KMS-11 (cell line): ENCODE data around the gene ERP27.

Experiments used
- H2AFZ ChIP-seq: fragments of 200-600 bp; sonication (generic); 2 replicates; pipeline ENCODE4 v1.6.1; 2016; ENCODE audit warnings: antibody characterized with exemption, mixed run types, low read depth
- H3K27ac ChIP-seq: fragments of 200-600 bp; sonication (generic); 2 replicates; pipeline ENCODE4 v1.6.1; 2016; ENCODE audit warnings: mild to moderate bottlenecking, mixed run types
- H3K27me3 ChIP-seq: fragments of 200-600 bp; sonication (generic); 2 replicates; pipeline ENCODE4 v1.6.1; 2017; ENCODE audit warnings: mild to moderate bottlenecking, low read depth, mixed run types, moderate library complexity; ENCODE audit not compliant: insufficient read depth
- H3K36me3 ChIP-seq: fragments of 200-600 bp; sonication (generic); 2 replicates; pipeline ENCODE4 v1.6.1; 2017; ENCODE audit warnings: mild to moderate bottlenecking, mixed run types; ENCODE audit not compliant: insufficient read depth
- H3K4me1 ChIP-seq: fragments of 200-600 bp; sonication (generic); 2 replicates; pipeline ENCODE4 v1.6.1; 2016; ENCODE audit warnings: mild to moderate bottlenecking, low read depth, mixed run types; ENCODE audit not compliant: poor library complexity, severe bottlenecking
- H3K4me2 ChIP-seq: fragments of 200-600 bp; sonication (generic); 2 replicates; pipeline ENCODE4 v1.7.0; 2016; ENCODE audit warnings: mild to moderate bottlenecking, mixed run types
- H3K4me3 ChIP-seq: fragments of 200-600 bp; sonication (generic); IDR thresholded peaks from 2 replicates; pipeline ENCODE4 v1.6.1; 2017; ENCODE audit warnings: low read depth, low read length, mixed read lengths; ENCODE audit not compliant: insufficient read depth
- H3K79me2 ChIP-seq: fragments of 200-600 bp; sonication (generic); 2 replicates; pipeline ENCODE4 v1.6.1; 2016; ENCODE audit warnings: low read depth, mixed run types; ENCODE audit not compliant: insufficient read depth
- H3K9ac ChIP-seq: fragments of 200-600 bp; sonication (generic); 2 replicates; pipeline ENCODE4 v1.6.1; 2016; ENCODE audit warnings: mild to moderate bottlenecking, mixed run types
- H4K20me1 ChIP-seq: fragments of 200-600 bp; sonication (generic); 2 replicates; pipeline ENCODE4 v1.6.1; 2016; ENCODE audit warnings: mild to moderate bottlenecking, mixed run types; ENCODE audit not compliant: insufficient read depth
- TF ChIP-seq, protein P1 (sequence below): fragments of 200-600 bp; sonication (generic); conservative IDR thresholded peaks from 2 replicates; pipeline ENCODE4 v1.6.1; 2017; ENCODE audit warnings: low read depth, mild to moderate bottlenecking, antibody characterized with exemption, low read length, moderate library complexity, mixed read lengths

ERP27 gene

DNA sequence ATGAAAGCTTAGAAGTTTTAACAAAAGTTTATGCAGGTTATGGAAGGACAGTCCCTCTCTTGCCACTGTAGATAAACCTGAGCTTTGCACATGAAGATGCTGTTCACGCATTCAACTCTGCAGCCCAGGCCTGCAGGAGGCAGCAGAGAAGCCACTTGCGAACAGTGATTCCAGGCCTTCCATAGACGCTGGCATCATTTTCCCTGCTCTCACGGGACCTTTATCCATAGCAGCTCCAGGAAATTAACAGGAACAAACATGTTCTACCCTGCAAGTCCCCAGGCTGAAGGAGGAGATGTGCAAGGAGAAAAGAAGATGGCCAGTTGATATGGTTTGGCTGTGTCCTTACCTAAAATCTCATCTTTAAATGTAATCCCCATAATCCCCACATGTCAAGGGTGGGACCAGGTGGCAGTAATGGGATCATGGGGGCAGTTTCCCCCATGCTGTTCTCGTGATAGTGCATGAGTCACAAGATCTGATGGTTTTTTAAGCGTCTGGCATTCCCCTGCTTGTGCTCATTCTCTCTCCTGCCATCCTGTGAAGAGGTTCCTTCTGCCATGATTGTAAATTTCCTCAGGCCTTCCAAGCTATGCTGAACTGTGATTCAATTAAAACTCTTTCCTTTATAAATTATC, 2.0 kb downstream of the ERP27 start:
- Histone ChIP-seq H3K79me2 (no peaks in the 10 kb centered on the region), H4K20me1 (no peaks in the 10 kb centered on the region), H3K27me3 (no peaks in the 10 kb centered on the region), H3K4me3 (no peak overlapping the region), H3K4me2 (no peak overlapping the region), H3K36me3 (no peaks in the 10 kb centered on the region), H3K27ac (no peak overlapping the region), H3K4me1 (no peaks in the 10 kb centered on the region), H3K9ac (no peak overlapping the region), H2AFZ (no peak overlapping the region)
- TF ChIP-seq, protein P1, sequence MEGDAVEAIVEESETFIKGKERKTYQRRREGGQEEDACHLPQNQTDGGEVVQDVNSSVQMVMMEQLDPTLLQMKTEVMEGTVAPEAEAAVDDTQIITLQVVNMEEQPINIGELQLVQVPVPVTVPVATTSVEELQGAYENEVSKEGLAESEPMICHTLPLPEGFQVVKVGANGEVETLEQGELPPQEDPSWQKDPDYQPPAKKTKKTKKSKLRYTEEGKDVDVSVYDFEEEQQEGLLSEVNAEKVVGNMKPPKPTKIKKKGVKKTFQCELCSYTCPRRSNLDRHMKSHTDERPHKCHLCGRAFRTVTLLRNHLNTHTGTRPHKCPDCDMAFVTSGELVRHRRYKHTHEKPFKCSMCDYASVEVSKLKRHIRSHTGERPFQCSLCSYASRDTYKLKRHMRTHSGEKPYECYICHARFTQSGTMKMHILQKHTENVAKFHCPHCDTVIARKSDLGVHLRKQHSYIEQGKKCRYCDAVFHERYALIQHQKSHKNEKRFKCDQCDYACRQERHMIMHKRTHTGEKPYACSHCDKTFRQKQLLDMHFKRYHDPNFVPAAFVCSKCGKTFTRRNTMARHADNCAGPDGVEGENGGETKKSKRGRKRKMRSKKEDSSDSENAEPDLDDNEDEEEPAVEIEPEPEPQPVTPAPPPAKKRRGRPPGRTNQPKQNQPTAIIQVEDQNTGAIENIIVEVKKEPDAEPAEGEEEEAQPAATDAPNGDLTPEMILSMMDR, result no peak

DNA sequence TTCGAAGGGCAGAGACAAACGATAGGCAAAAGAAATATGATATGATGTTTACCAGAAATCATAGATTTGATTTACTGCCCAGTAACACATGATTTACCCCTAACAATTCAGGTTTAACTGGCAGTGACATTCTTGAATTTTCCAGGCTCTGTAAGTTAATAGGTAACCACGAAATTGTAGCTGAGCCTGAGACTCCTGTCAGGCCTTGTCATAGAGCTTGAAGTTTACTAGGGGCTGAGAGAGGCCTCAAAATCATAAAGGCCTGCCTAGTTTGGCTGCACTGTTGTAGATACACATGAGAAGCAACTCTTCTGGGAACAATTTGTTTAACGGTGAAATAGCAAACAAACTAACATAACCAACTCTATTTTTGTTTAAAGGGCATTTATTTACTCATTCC, 3.3 kb downstream of the ERP27 start:
- H3K4me2 ChIP-seq, result no peak overlapping the region
- H3K27ac ChIP-seq, result no peak overlapping the region
- H3K36me3 ChIP-seq, result no peaks in the 10 kb centered on the region
- no peak overlapping the region for H2AFZ ChIP-seq
- H3K4me3 ChIP-seq, result no peak overlapping the region
- H4K20me1 ChIP-seq, result no peaks in the 10 kb centered on the region
- H3K4me1 ChIP-seq, result no peaks in the 10 kb centered on the region
- H3K79me2 ChIP-seq, result no peaks in the 10 kb centered on the region
- no peak overlapping the region for H3K9ac ChIP-seq
- no peaks in the 10 kb centered on the region for H3K27me3 ChIP-seq
- TF ChIP-seq, protein P1, result no peak

DNA sequence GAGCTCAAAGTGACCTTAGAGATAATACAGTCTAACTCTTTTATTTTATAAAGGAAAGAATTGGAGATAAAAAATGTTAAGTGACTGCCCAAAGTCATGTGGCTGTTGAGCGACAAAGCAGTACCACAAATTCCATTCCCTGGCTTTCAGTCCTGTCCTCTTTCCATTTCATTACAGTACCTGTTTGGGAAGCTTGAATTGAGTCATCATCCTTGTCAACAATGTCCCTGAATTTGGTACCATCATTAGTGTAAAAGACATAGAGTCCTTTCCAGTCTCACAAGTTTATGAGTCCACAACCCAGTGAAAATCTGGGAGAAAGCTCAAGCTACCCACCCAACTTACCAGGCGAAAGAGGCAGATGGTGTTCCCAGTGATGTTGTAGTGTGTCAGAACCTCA, 3.8 kb downstream of the ERP27 start:
- no peak overlapping the region for H3K4me2 ChIP-seq
- no peaks in the 10 kb centered on the region for H3K27me3 ChIP-seq
- H3K27ac ChIP-seq, result no peak overlapping the region
- H3K9ac ChIP-seq, result no peak overlapping the region
- no peak overlapping the region for H3K4me3 ChIP-seq
- H4K20me1 ChIP-seq, result no peaks in the 10 kb centered on the region
- H3K79me2 ChIP-seq, result no peaks in the 10 kb centered on the region
- H3K36me3 ChIP-seq, result no peaks in the 10 kb centered on the region
- TF ChIP-seq, protein P1, result no peak
- no peaks in the 10 kb centered on the region for H3K4me1 ChIP-seq
- H2AFZ ChIP-seq, result no peak overlapping the region

DNA sequence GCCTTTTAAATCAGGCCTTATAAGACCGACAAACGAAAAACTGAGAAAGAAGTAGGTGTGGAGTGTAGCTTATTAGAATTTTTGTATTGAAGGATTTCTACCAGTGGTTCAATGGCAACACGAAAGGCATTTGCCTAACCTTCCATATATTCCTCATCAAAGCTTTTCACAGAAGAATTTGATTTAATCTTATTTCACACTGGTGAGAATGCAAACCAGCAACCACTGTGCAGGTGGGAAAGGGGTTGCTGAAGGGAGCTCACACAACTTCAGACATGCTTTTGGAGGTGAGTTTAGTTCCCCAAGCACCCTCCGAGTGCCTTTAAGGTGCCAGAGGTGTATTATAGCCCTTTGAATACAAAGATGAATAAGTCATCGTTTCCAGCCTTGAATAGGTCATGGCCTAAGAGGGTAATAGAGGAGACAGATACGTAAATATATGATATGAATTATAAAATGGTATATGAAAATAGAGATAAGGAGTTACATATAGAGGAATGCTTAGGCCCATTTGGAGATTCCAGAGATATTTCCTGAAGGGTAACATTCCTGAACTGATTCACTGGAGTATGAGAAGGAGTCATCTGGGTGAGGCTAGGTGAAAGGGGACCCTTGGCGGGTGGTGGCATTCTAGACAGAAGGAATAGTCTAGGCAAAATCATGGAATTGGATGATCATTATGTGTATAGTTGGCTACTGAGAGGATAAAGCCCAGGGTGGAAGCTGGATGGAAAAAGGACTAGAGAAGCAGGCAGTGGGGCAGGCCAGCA, 6.4 kb downstream of the ERP27 start:
- Histone ChIP-seq H3K27me3 (no peaks in the 10 kb centered on the region), H2AFZ (no peak overlapping the region), H3K27ac (no peak overlapping the region), H3K36me3 (no peaks in the 10 kb centered on the region), H3K79me2 (no peaks in the 10 kb centered on the region), H3K4me3 (no peak overlapping the region), H3K4me2 (no peak overlapping the region), H3K9ac (no peak overlapping the region), H4K20me1 (no peaks in the 10 kb centered on the region), H3K4me1 (no peaks in the 10 kb centered on the region)
- TF ChIP-seq, protein P1, result no peak
